GM18505 (cell line): ENCODE results near the gene SLX4IP.

Experiments used
- ATAC-seq: cut with Tn5 transposase; IDR thresholded peaks from one replicate; pipeline ENCODE4 v1.9.1; 2021; ENCODE audit not compliant: unreplicated experiment
- POLR2A ChIP-seq: IDR thresholded peaks from 4 replicates; pipeline ENCODE4 v1.6.1; 2011; ENCODE audit warnings: borderline replicate concordance; ENCODE audit not compliant: insufficient read depth, insufficient read length; ENCODE audit errors: extremely low read depth

SLX4IP gene

DNA sequence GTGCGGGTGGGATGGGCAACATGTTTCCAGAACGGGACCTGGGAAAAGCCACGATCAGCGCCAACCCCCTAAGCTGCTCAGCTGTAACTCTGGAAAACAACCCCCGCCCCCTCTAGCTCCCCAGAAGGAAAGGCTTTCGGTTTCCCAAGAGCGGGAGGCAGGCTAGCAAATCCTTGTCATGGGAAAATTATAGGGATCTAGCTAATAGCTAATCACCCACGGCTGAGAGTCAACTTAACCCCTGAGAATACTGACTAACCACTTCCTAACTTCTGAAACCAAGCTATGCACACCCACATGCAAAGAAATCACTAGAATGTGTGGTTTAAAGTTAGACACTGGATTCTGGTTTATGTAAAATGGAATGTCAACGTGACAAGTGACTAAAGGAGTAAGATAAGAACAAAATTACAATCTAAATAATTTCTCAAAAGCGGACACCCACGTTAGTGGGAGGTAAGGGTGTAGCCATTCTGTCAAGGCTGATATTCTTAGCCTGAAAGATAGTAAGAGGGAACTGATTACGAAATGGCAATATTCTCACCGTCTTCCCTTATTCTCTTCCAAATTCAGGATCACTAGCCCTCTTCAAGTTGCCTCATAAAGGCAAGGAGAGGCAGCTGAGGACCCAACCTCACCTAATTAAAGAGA is 218.6 kb downstream of the SLX4IP start:
- no peak for TF ChIP-seq POLR2A
- no peak for ATAC-seq

DNA sequence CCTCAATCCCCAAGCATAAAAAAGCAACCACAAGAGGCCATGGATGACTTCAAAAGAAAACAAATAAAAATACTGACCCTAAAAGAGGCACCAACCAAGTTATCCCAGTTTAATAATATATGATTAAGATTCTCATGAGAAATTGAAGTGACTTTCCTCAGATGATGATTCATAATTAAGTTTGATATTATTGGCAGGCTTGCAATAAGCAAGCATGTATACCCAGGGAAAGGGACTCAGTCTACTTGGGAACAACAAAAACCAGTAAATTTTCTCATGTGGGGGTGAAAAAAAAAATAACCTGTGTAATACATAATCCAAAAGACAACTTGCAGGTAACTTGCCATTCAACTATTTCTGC is 219.1 kb downstream of the SLX4IP start:
- ATAC-seq, result no peak
- no peak for TF ChIP-seq POLR2A

DNA sequence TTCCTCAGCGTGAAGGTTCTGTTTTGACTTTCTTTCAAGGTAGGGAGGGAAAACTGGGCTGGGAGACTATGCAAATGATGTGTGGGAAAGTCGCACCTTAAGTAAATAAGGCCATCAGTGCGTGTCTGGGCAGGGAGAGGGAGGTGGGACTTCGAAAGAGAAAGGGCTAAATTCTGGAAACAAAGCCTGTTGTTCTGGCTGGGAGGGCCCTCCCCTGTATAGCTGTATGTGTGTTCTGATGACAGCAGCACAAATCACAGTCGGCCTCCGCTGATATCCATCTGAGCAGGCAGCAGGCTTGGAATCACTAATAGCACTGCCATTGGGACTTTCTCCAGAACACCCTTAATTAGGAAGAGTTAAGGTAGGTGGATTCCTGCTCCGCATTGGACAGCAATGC is 219.5 kb downstream of the SLX4IP start:
- TF ChIP-seq POLR2A, result no peak
- no peak for ATAC-seq

DNA sequence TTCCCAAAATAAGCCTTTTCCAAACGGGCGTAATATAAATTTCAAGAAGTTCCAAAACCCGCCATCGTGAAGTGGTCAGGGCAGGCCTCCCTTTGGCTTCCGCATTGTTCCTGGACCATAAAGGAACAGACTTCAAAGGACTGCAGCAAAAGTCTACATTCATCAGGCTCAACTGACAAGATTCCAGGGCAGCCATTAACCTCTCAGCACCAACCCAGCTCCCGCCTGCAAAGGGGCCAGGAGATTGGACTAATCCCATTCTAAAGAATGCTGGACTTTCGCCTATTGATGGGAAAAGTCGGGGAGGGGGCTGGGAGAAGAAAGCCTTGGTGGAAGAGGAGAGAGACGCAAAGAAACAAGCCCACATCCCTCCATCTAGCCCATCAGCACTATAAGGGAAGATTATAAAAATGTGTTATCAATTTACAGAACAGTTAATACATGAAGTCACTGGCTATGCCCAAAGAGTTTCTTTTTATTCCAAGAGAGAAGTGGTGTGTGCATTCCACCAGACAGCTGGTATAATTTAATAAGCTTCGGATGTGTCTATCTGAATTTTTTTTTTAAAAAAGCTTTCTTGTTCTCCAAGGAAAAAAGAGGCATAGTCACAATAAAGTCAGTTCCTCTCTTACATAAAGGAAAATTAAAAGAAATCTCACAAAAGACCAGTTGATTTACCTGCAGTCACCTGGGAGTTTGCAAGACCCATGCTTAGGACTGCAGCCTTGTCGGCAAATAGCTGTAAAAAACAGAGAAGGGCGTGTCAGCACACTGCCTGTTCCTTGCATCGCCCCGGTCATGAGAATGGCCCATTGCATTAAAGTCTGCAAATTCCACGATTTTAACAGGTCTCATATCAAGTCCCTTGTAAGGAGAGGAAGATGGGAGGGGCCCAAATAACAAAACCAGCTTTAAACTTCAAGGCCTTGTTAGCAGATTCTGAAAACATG is 220.9 kb downstream of the SLX4IP start:
- TF ChIP-seq POLR2A, result no peak
- no peak for ATAC-seq

DNA sequence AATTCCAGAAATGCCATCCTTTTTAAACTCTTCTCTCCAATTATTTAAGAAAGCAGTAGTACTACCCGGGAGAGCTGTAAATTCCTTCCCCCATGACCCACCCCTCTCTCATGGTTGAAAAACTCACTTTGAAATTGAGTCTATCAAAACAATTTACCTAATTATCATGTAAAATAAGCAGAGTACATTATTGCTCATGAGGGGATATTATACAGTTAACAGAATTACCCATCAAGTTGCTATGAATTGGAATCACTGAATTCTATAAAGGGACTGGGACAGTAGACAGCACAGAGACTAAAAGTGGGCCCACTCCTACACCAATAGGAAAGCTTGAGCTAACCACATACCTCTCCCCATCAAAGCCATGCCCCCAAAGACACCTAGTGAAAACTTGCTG is 222.3 kb downstream of the SLX4IP start:
- TF ChIP-seq POLR2A, result no peak
- ATAC-seq, result no peak

DNA sequence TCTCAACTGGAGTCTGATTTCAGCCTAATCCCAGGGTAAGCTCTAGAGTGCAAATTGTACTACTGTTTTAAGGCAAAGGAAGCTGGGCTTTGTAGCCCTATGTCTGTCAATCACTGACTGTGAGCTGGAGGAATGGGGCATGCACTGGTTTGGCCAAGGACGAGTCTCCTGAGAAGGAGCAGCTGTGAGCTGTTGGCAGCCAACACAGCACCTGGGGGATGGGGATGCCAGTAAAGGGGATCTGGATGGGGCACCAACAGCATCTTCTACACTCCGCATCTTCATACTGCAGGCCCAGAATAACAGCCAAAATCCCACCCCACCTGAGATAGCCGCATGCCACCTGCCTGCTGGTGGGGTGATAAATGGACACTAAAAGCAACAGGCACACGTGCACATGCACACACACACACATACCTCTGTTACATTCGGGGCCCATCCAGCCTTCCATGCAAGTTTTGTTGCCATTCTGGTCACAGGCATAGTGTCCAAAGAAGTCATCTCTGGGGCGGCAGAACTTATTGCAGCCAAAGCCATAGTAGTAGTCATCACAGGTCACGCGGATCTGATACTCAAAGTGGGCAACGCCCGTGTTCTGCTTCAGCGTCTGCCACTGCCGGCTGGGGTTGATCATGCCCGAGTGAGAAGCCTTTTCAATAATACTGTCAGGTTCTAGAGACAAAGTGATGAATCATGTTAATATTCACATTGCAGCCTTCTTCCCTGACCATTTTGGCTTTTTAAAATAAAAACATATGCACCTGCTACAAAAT is 223.1 kb downstream of the SLX4IP start:
- no peak for TF ChIP-seq POLR2A
- ATAC-seq, result no peak

DNA sequence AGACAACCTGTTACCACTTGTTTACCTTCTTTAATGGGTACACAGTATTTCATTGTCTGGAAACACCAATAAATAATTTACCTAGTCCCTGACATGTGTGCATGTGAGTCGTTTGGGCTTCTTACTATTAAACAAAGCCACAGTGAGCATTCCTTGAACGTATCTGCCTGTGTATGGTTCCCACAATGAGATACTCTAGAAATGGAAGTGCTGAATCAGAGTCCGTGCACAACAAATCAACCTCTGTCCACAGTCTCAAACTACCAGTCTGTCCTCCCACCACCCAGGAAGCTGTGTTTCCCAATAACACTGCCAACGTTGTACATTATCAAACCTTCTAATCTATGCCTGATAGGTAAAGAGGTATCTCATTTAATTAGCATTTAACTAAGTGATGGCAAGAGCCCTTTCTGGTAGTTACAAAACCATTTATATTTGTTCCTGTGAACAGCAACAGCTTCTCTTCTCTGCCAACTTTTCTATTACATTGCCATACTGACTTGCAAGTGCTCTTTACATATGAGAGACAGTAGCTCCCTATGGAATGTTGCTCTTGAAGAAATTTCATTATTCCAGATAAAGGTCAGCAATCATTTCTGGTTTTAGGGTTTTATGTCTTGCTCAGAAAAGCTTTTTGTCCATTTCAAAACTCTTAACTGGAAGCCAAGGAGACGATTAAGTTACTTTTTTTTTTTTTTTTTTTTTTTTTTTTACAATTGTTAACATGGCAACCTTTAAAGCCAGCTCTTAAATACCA is 223.9 kb downstream of the SLX4IP start:
- no peak for ATAC-seq
- TF ChIP-seq POLR2A, result no peak

DNA sequence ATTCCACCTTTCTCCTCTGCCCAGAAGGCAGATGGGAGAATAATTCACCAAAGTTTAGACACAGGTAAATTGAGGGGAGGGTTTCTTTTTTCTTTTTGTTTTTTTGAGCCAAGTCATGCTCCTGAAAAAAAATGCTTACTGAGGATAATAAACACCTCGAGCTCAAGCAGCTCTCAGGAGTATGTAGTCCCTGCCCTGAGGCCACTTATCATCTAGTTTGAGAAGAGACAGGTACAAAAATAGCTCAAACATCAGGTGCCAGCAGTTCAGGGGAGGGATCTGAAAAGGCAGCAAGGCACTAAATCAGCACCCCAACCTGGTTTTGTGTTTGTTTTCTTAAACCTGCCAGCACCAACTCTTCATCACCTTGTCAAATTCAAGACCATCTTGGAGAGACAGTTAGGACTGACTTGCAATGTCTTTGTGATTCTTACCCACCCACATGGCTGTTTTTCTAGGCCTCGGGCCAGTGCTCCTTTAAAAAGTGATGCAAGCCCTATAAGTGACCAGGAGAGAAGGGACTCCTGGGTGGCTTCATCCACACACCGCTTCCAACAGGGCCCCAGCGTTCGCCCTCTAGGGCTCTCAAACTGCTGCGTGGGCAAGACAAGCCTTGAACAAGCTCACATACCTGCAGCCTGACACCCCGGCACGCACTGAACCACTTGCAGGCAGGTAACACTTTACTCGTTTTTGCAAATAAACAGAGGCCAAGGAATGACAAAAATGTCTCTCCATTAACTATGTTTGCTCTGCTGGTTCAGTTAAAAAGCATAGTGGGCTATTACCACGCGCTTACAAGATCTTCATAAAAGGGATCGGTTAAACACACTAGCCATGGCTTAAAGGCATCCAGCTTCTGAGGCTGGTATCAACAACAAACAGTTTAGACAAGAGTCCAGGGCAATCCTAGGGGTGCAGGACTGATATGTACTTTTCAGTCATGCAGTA is 224.8 kb downstream of the SLX4IP start:
- TF ChIP-seq POLR2A, result no peak
- ATAC-seq, result no peak

DNA sequence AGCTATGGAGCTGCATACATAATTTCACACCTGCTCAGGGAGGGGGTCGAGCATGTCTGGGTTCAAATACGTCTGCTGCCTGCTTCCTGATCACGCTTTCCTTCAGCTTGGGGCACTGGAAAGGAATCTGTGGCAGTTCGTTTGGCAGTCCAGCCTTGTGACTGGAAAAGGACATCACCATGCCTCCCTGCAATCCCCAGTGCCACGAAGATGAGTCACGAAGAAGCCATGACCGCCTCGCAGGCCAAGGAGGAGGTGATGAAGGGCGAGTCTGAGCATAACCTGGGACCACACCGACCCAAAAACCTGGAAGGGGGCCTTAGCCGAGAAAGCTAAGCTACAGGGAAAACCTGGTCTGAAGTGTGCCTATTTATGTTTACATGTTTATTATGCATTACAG is 225.6 kb downstream of the SLX4IP start:
- ATAC-seq, result no peak
- no peak for TF ChIP-seq POLR2A

DNA sequence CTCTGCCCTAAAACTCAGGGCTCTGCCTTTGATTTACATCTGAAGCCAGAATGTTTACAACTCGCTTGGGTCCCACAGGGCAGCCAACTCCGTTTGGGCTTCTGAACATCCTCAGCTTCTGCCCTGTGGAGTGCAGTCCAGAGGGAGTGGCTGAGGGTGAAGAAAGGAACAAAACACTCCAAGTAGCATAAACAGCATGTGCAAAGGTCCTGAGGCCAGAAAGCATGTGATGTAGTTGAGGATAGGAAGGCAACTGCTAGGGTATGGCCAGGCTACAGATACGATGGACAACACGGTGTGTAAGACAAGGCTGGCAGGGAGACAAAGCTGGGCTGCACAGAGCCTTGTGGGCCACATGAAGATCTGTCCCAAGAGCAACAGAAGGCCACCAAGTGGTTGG is 226.2 kb downstream of the SLX4IP start:
- TF ChIP-seq POLR2A, result no peak
- ATAC-seq, result no peak

DNA sequence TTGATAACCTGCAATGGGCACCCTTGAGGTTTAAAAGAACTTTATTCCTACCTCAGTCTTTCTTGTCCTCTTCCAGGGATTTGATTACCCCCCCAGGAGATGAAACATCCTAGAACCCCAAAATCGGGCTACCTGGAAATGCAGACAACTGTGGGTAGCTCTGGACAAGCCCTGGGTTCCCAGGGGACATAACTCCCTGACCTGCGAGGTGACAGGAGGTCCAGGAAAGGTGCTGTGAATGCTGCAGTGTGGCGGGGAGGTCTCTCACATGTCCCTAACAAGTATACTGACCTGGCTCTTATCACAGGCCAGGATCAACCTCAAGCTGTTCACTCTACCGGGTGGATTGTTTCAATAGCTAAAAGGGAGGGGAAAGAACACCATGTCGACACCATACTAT is 227.0 kb downstream of the SLX4IP start:
- no peak for ATAC-seq
- TF ChIP-seq POLR2A, result no peak
